Measurements from ENCODE around the gene AGT. TPM values are rescaled to one million over a fixed set of nuclear protein-coding genes. Genes with fewer than 3 reads are reported as not detected.
A peak's percentile ranks its signal among the peaks of the same experiment; 100 is the strongest.

AGT gene
- total RNA-seq, 1 experiment from 2014 or later = 1.0 TPM

DNA sequence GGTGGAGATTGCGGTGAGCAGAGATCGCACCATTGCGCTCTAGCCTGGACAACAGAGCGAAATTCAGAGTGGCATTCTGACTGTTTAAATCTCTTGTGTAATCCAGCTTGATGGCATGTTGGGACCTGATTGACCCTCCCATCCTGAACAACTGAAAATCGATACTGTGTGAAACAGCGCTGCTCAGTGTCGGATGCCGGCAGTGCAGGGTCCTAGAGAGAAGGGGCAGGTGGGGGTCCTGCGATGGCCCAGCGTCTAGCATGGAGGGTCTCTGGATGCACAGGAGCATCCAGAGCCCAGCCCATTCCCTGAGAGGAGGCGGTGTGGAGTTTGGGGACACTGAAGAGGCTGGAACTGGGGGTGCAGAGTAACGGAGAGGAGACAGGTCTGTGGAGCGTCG is 15.8 kb downstream of the AGT start:
- ChIA-PET CTCF (interaction anchor here (0.6 to 2.7 kb wide), 26 partner anchors 10 to 514 kb away, joined by 3 to 13 read pairs (median 3); partner anchors contain the start of gene AGT), POLR2A (interaction anchor here (1.4 kb wide), 1 partner anchor 12 kb away, joined by 3 read pairs; no protein-coding TSS in a partner anchor)
- TF ChIP-seq ZNF138 (CRISPR knock-in tag; conservative IDR thresholded peaks at IDR 0.05) (no peak), ZBTB43 (CRISPR knock-in tag; IDR thresholded peaks at IDR 0.05) (no peak), NR1H2 (CRISPR knock-in tag; IDR thresholded peaks at IDR 0.05) (no peak), ZNF671 (CRISPR knock-in tag; IDR thresholded peaks at IDR 0.05) (no peak), JUN (CRISPR knock-in tag; IDR thresholded peaks at IDR 0.05) (no peak)
- Mint-ChIP-seq H3K4me3 (no peak overlapping the region), H3K27ac (no peak overlapping the region), H3K36me3 (peaks cover 7% of the 10 kb centered on the region), H3K9me3 (no peaks in the 10 kb centered on the region), H3K4me1 (peaks cover 22% of the 10 kb centered on the region), H3K27me3 (ENCODE audit: low read depth) (no peaks in the 10 kb centered on the region)
- peak; percentile 79 for ATAC-seq
- DNase-seq (ENCODE audit: low spot score) = peak; percentile 50

- H3K27ac Mint-ChIP-seq = no peak overlapping the region
- ChIA-PET POLR2A (interaction anchor here (1.4 kb wide), 1 partner anchor 14 kb away, joined by 3 read pairs; no protein-coding TSS in a partner anchor), CTCF (interaction anchor here (0.8 to 2.7 kb wide), 10 partner anchors 16 to 515 kb away, joined by 3 to 13 read pairs (median 4); partner anchors contain the start of gene AGT)
- DNase-seq (ENCODE audit: low spot score) = no peak
- peaks cover 13% of the 10 kb centered on the region for H3K4me1 Mint-ChIP-seq
- no peaks in the 10 kb centered on the region for H3K9me3 Mint-ChIP-seq
- no peaks in the 10 kb centered on the region for H3K27me3 Mint-ChIP-seq (ENCODE audit: low read depth)
- peak; percentile 38; the same call in 1 of the 2 replicates for ATAC-seq
- TF ChIP-seq JUN (CRISPR knock-in tag; IDR thresholded peaks at IDR 0.05) = no peak
- TF ChIP-seq NFATC4 (CRISPR knock-in tag; IDR thresholded peaks at IDR 0.05) = no peak
- TF ChIP-seq FOXK1 (CRISPR knock-in tag; IDR thresholded peaks at IDR 0.05) = no peak
- TF ChIP-seq, protein P1, sequence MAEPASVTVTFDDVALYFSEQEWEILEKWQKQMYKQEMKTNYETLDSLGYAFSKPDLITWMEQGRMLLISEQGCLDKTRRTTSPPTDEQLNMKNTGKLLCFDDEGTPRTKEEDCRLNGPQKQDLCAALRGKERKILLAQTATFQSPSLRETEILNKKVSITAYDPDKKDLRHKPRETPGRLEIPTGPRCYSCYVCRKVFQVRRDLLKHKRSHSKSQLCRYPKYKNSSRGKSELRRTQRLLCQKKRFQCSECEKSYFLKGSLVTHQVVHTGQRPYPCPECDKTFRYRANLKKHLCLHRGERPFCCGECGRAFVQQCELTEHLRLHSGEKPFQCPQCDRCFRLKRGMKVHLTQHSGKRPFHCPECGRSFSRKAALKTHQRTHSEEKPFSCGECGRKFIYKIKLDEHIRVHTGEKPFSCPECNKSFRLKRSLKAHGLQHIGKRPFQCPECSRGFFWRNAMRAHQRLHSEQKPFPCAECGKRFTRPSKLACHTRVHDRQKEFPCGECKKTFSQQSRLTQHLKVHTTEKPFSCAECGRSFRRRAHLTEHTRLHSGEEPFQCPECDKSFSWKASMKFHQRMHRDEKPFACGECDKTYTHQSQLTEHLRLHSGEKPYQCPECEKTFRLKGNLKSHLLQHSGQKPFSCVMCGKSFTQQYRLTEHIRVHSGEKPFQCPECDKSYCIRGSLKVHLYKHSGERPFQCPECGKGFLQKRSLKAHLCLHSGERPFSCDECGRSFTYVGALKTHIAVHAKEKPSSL (CRISPR knock-in tag; conservative IDR thresholded peaks at IDR 0.05) = no peak
- no peak for TF ChIP-seq ZNF671 (CRISPR knock-in tag; IDR thresholded peaks at IDR 0.05)
- TF ChIP-seq ZNF263 (CRISPR knock-in tag; IDR thresholded peaks at IDR 0.05; ENCODE audit: low read depth) = no peak
- TF ChIP-seq ZNF219 (CRISPR knock-in tag; IDR thresholded peaks at IDR 0.05; ENCODE audit: borderline replicate concordance) = no peak
- TF ChIP-seq SMAD4 (CRISPR knock-in tag; IDR thresholded peaks at IDR 0.05) = no peak
- no peak overlapping the region for H3K4me3 Mint-ChIP-seq
- H3K36me3 Mint-ChIP-seq = peaks cover 17% of the 10 kb centered on the region
These were observed 17.0 kb downstream of the AGT start for GRCh38 chr1:230696722-230697437.

- Mint-ChIP-seq H3K4me1 (peaks cover 13% of the 10 kb centered on the region), H3K36me3 (peaks cover 23% of the 10 kb centered on the region), H3K9me3 (no peaks in the 10 kb centered on the region), H3K27ac (no peak overlapping the region), H3K27me3 (ENCODE audit: low read depth) (no peaks in the 10 kb centered on the region), H3K4me3 (no peak overlapping the region)
- no peak for DNase-seq (ENCODE audit: low spot score)
- no peak for ATAC-seq
- CTCF ChIA-PET = no interaction called here
- POLR2A ChIA-PET = no interaction called here
- TF ChIP-seq ZNF121 (CRISPR knock-in tag; IDR thresholded peaks at IDR 0.05) (no peak), ZNF671 (CRISPR knock-in tag; IDR thresholded peaks at IDR 0.05) (no peak), ATF3 (CRISPR knock-in tag; conservative IDR thresholded peaks at IDR 0.05) (no peak), JAZF1 (CRISPR knock-in tag; IDR thresholded peaks at IDR 0.05) (no peak), FOXK1 (CRISPR knock-in tag; IDR thresholded peaks at IDR 0.05) (no peak), NFYB (CRISPR knock-in tag; conservative IDR thresholded peaks at IDR 0.05; ENCODE audit: low read depth) (no peak), SMAD3 (CRISPR knock-in tag; IDR thresholded peaks at IDR 0.05; ENCODE audit: borderline replicate concordance) (no peak), FOXP4 (CRISPR knock-in tag; IDR thresholded peaks at IDR 0.05) (no peak), ZNF263 (CRISPR knock-in tag; IDR thresholded peaks at IDR 0.05; ENCODE audit: low read depth) (no peak)
- TF ChIP-seq, protein P2, sequence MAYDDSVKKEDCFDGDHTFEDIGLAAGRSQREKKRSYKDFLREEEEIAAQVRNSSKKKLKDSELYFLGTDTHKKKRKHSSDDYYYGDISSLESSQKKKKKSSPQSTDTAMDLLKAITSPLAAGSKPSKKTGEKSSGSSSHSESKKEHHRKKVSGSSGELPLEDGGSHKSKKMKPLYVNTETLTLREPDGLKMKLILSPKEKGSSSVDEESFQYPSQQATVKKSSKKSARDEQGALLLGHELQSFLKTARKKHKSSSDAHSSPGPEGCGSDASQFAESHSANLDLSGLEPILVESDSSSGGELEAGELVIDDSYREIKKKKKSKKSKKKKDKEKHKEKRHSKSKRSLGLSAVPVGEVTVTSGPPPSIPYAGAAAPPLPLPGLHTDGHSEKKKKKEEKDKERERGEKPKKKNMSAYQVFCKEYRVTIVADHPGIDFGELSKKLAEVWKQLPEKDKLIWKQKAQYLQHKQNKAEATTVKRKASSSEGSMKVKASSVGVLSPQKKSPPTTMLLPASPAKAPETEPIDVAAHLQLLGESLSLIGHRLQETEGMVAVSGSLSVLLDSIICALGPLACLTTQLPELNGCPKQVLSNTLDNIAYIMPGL (CRISPR knock-in tag; IDR thresholded peaks at IDR 0.05) = no peak
- TF ChIP-seq, protein P3, sequence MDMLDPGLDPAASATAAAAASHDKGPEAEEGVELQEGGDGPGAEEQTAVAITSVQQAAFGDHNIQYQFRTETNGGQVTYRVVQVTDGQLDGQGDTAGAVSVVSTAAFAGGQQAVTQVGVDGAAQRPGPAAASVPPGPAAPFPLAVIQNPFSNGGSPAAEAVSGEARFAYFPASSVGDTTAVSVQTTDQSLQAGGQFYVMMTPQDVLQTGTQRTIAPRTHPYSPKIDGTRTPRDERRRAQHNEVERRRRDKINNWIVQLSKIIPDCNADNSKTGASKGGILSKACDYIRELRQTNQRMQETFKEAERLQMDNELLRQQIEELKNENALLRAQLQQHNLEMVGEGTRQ (CRISPR knock-in tag; IDR thresholded peaks at IDR 0.05) = no peak
- TF ChIP-seq, protein P4, sequence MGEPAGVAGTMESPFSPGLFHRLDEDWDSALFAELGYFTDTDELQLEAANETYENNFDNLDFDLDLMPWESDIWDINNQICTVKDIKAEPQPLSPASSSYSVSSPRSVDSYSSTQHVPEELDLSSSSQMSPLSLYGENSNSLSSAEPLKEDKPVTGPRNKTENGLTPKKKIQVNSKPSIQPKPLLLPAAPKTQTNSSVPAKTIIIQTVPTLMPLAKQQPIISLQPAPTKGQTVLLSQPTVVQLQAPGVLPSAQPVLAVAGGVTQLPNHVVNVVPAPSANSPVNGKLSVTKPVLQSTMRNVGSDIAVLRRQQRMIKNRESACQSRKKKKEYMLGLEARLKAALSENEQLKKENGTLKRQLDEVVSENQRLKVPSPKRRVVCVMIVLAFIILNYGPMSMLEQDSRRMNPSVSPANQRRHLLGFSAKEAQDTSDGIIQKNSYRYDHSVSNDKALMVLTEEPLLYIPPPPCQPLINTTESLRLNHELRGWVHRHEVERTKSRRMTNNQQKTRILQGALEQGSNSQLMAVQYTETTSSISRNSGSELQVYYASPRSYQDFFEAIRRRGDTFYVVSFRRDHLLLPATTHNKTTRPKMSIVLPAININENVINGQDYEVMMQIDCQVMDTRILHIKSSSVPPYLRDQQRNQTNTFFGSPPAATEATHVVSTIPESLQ (CRISPR knock-in tag; IDR thresholded peaks at IDR 0.05) = no peak
These were observed 17.7 kb downstream of the AGT start for GRCh38 chr1:230696218-230696617.
